Right lobe of liver (tissue), 6 donors: ENCODE measurements around the gene WNT3. TPM values are rescaled to one million over a fixed set of nuclear protein-coding genes. Genes with fewer than 3 reads are reported as not detected.

ENCODE experiments used
- ATAC-seq, 4 donors: fragments of 200-7000 bp; cut with Tn5 transposase; one replicate each; pipeline ENCODE4 v1.9.1; 2020; ENCODE audit warnings: mild to moderate bottlenecking in 4 of 4, moderate library complexity in 4 of 4
- DNase-seq, 3 donors: peaks; one replicate each; pipeline ENCODE4 v3.0.0-alpha.2; 2020
- H3K27ac ChIP-seq, 3 donors: fragments of 200-600 bp; one replicate each; pipeline ENCODE4 v1.8.0; 2022
- H3K27me3 ChIP-seq, 2 donors: fragments of 200-600 bp; one replicate each; pipeline ENCODE4 v1.8.0; 2022
- H3K36me3 ChIP-seq, 4 donors: fragments of 200-600 bp; sonication (generic) in 1 of 4; one replicate each; pipeline versions ENCODE4 v1.5.1 to v1.8.0; 2017 to 2022; ENCODE audit warnings: control low read depth in 1 of 4
- H3K4me1 ChIP-seq, 4 donors: fragments of 200-600 bp; sonication (generic) in 1 of 4; one replicate each; pipeline versions ENCODE4 v1.5.1 to v1.8.0; 2017 to 2022; ENCODE audit warnings: control low read depth in 1 of 4
- H3K4me3 ChIP-seq, 3 donors: fragments of 200-600 bp; one replicate each; pipeline ENCODE4 v1.8.0; 2022
- H3K9me3 ChIP-seq, 4 donors: fragments of 200-600 bp; sonication (generic) in 1 of 4; one replicate each; pipeline versions ENCODE4 v1.5.1 to v1.8.0; 2017 to 2022; ENCODE audit warnings: control low read depth in 1 of 4
- CTCF ChIP-seq, 4 donors: fragments of 200-600 bp in 3 of 4; fragments of 450-650 bp in 1 of 4; IDR thresholded peaks; one replicate each; pipeline versions ENCODE4 v1.5.1 to v1.8.0; 2016 to 2022; ENCODE audit warnings: antibody characterized with exemption in 4 of 4, mild to moderate bottlenecking in 2 of 4
- POLR2A ChIP-seq: fragments of 450-650 bp; IDR thresholded peaks from one replicate; pipeline ENCODE4 v1.6.1; 2017; ENCODE audit warnings: antibody characterized with exemption, mild to moderate bottlenecking
- WGBS: methylation state at CpG from one replicate; pipeline ENCODE4 v1.1.6; 2018; ENCODE audit warnings: low coverage, low lambda C conversion rate; ENCODE audit not compliant: insufficient coverage; ENCODE audit errors: missing lambda C conversion rate; 5-methylcytosine and 5-hydroxymethylcytosine counted together
- intact Hi-C, 2 donors: fragments of 100-400 bp; cut with DNase I; formaldehyde crosslinking; loops; one replicate each; pipeline versions ENCODE4 v1.11.2 to v1.14.1; 2022
- total RNA-seq, 6 experiments: library from RNA; depleted of rRNA in 2 of 6; stranded (reverse); fragments of >200 nt in 2 of 6; fragmentation: NEBNext Ultra II Directional in 3 of 6; extraction: Animal tissue kit (Norgen Biotek cat#: 25700) in 3 of 6; gene quantifications; one replicate each; pipeline versions ENCODE4 v1.1.0 to v1.2.4, GENCODE V29; 2016 to 2023
- donor health status: DM: no; HTN: yes; CAD: no.
- donor health status: DM: no; HTN: no; CAD: no.
- donor health status: DM: no; HTN: no; CAD: no.
- donor health status: DM: no; HTN: yes; CAD: no.
- donor health status: DM: no; HTN: yes; CAD: no.

Gene WNT3
- total RNA-seq, 6 experiments from 2014 or later, result 1.0 to 5.0 (median 4.0) TPM

- Histone ChIP-seq H3K4me3 (no peak overlapping the region), H3K4me1 (no peaks in the 10 kb centered on the region), H3K27me3 (no peaks in the 10 kb centered on the region), H3K27ac (no peak overlapping the region), H3K36me3 (no peaks in the 10 kb centered on the region), H3K9me3 (no peaks in the 10 kb centered on the region)
- intact Hi-C loops, result no loop called here
- ATAC-seq (no peak), DNase-seq (no peak)
- TF ChIP-seq CTCF (IDR thresholded peaks at IDR 0.05), result no peak
- no peak for TF ChIP-seq POLR2A
- 94% methylated on average over 3 of the region's 4 CpGs for WGBS
Measured at GRCh38 chr17:46800573-46800972, 17.9 kb downstream of the WNT3 start.

- H3K4me1 ChIP-seq, result no peaks in the 10 kb centered on the region
- no peaks in the 10 kb centered on the region for H3K27me3 ChIP-seq
- DNase-seq (no peak), ATAC-seq (no peak)
- H3K9me3 ChIP-seq, result no peaks in the 10 kb centered on the region
- H3K27ac ChIP-seq, result no peak overlapping the region
- intact Hi-C loops, result no loop called here
- TF ChIP-seq POLR2A (no peak), CTCF (IDR thresholded peaks at IDR 0.05) (no peak)
- H3K36me3 ChIP-seq, result no peaks in the 10 kb centered on the region
- no peak overlapping the region for H3K4me3 ChIP-seq
- WGBS, result 70% methylated on average over 8 of the region's 8 CpGs
Measured at GRCh38 chr17:46796956-46797530, 21.4 kb downstream of the WNT3 start.

GRCh38 chr17:46796524-46796923 lies 22.0 kb downstream of the WNT3 start:
- TF ChIP-seq CTCF (IDR thresholded peaks at IDR 0.05) (no peak), POLR2A (no peak)
- DNase-seq (no peak), ATAC-seq (no peak)
- Histone ChIP-seq H3K4me1 (no peaks in the 10 kb centered on the region), H3K4me3 (no peak overlapping the region), H3K27me3 (no peaks in the 10 kb centered on the region), H3K27ac (no peak overlapping the region), H3K36me3 (no peaks in the 10 kb centered on the region), H3K9me3 (no peaks in the 10 kb centered on the region)
- WGBS, result 57% methylated on average over 2 of the region's 7 CpGs
- intact Hi-C loops, result no loop called here

GRCh38 chr17:46796084-46796483 lies 22.4 kb downstream of the WNT3 start:
- Histone ChIP-seq H3K36me3 (no peaks in the 10 kb centered on the region), H3K4me3 (no peak overlapping the region), H3K9me3 (no peaks in the 10 kb centered on the region), H3K4me1 (no peaks in the 10 kb centered on the region), H3K27ac (no peak overlapping the region), H3K27me3 (no peaks in the 10 kb centered on the region)
- no peak for ATAC-seq
- WGBS, result 58% methylated on average over 3 of the region's 3 CpGs
- DNase-seq, result no peak
- no peak for TF ChIP-seq CTCF (IDR thresholded peaks at IDR 0.05)
- no peak for TF ChIP-seq POLR2A
- intact Hi-C loops, result no loop called here
